PC-3 (cell line): ENCODE data around the gene SUMF2.

ENCODE experiments used
- EZH2 ChIP-seq: fragments of 300-600 bp; sonication (generic); IDR thresholded peaks from one replicate; pipeline ENCODE4 v1.6.1; 2017; ENCODE audit warnings: antibody characterized with exemption, mild to moderate bottlenecking, low read length; ENCODE audit not compliant: unreplicated experiment
- TF ChIP-seq, protein P1 (sequence below): fragments of 300-600 bp; sonication (generic); conservative IDR thresholded peaks from 2 replicates; pipeline ENCODE4 v1.5.1; 2017; ENCODE audit warnings: antibody characterized with exemption, low read depth, mild to moderate bottlenecking, low read length

DNA sequence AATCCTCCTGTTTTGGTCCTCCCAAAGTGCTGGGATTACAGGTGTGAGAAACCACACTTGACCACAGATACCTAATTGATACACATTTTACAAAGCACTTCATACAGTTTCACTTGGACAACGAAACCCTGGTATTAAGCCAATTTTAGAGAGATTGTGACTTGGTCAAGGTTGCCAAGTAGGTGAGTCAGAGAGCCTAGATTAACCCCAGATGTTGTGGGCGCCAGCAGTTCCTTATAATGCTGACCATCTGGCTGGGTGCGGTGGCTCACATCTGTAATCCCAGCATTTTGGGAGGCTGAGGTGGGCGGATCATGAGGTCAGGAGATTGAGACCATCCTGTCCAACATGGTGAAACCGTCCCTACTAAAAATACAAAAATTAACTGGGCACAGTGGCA, 33.6 kb downstream of the SUMF2 start:
- TF ChIP-seq, protein P1, sequence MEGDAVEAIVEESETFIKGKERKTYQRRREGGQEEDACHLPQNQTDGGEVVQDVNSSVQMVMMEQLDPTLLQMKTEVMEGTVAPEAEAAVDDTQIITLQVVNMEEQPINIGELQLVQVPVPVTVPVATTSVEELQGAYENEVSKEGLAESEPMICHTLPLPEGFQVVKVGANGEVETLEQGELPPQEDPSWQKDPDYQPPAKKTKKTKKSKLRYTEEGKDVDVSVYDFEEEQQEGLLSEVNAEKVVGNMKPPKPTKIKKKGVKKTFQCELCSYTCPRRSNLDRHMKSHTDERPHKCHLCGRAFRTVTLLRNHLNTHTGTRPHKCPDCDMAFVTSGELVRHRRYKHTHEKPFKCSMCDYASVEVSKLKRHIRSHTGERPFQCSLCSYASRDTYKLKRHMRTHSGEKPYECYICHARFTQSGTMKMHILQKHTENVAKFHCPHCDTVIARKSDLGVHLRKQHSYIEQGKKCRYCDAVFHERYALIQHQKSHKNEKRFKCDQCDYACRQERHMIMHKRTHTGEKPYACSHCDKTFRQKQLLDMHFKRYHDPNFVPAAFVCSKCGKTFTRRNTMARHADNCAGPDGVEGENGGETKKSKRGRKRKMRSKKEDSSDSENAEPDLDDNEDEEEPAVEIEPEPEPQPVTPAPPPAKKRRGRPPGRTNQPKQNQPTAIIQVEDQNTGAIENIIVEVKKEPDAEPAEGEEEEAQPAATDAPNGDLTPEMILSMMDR, result no peak
- no peak for TF ChIP-seq EZH2
